Activated gamma-delta T cell treated with anti-CD3 and anti-CD28 coated beads, Interleukin-2, amount 50 U/mL, for 16 hours (primary cell): ENCODE measurements around the gene JUNB.

Experiments
- DNase-seq: peaks from one replicate; pipeline ENCODE4 v3.0.0-alpha.2; 2020; ENCODE audit warnings: low read depth

Gene JUNB

DNA sequence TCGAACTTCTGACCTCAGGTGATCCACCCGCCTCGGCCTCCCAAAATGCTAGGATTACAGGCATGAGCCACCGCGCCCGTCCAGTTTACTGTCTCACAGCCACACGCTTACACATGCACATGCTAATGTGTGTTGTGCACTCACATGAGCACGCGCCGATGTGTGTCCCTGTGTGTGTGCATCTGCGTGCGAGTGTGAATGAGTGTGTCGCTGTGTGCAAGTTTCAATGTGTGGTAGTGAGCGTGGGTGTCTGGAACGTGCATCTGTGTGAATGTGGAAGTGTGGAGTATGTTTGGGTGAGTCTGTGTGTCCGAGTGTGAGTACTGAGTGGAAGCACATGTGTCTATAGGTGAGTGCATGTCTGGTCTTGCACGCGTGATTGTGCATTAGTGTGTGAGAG is 51.2 kb downstream of the JUNB start:
- no peak for DNase-seq
